Left ventricle myocardium inferior (tissue), 1 donor: ENCODE results near the gene KCTD20. TPM values are rescaled to one million over a fixed set of nuclear protein-coding genes. Genes with fewer than 3 reads are reported as not detected.

ENCODE experiments used
- DNase-seq: peaks from one replicate; pipeline ENCODE4 v3.0.0-alpha.2; 2020
- H3K27ac ChIP-seq: fragments of 200-600 bp; replicated peaks from 2 replicates; pipeline ENCODE4 v1.8.0; 2021
- H3K27me3 ChIP-seq: fragments of 200-600 bp; 2 replicates; pipeline ENCODE4 v1.8.0; 2021; ENCODE audit warnings: low read depth
- H3K36me3 ChIP-seq: fragments of 200-600 bp; 2 replicates; pipeline ENCODE4 v1.8.0; 2021
- H3K4me1 ChIP-seq: fragments of 200-600 bp; 2 replicates; pipeline ENCODE4 v1.8.0; 2021
- H3K4me3 ChIP-seq: fragments of 200-600 bp; 2 replicates; pipeline ENCODE4 v1.8.0; 2021; ENCODE audit warnings: mild to moderate bottlenecking, moderate library complexity
- H3K9me3 ChIP-seq: fragments of 200-600 bp; replicated peaks from 2 replicates; pipeline ENCODE4 v1.8.0; 2021
- CTCF ChIP-seq: fragments of 200-600 bp; IDR thresholded peaks from 2 replicates; pipeline ENCODE4 v1.8.0; 2021; ENCODE audit warnings: antibody characterized with exemption, mild to moderate bottlenecking, borderline replicate concordance
- intact Hi-C: fragments of 100-400 bp; cut with micrococcal nuclease; formaldehyde crosslinking; loops from one replicate; pipeline ENCODE4 v1.11.0; 2022
- total RNA-seq: library from RNA; stranded (reverse); fragmentation: NEBNext Ultra II Directional; extraction: Animal tissue kit (Norgen Biotek cat#: 25700); gene quantifications from one replicate; pipeline ENCODE4 v1.2.1, GENCODE V29; 2021
- donor health status: DM: no; HTN: yes; CAD: no; lungs with severe emphysema.

KCTD20 gene
- total RNA-seq, 1 donor from 2014 or later: 21.3 TPM

- no peaks in the 10 kb centered on the region for H3K4me1 ChIP-seq
- H3K27me3 ChIP-seq: no peaks in the 10 kb centered on the region
- peaks cover 11% of the 10 kb centered on the region for H3K9me3 ChIP-seq
- H3K4me3 ChIP-seq: no peak overlapping the region
- H3K36me3 ChIP-seq: no peaks in the 10 kb centered on the region
- TF ChIP-seq CTCF: no peak
- intact Hi-C loops: no loop called here
- no peak for DNase-seq
- no peak overlapping the region for H3K27ac ChIP-seq
Observed at GRCh38 chr6:36413489-36414480, 29.0 kb upstream of the KCTD20 start.

GRCh38 chr6:36414481-36414880 is 28.3 kb upstream of the KCTD20 start:
- Histone ChIP-seq H3K4me3 (no peak overlapping the region), H3K9me3 (peaks cover 11% of the 10 kb centered on the region), H3K4me1 (no peaks in the 10 kb centered on the region), H3K27me3 (no peaks in the 10 kb centered on the region), H3K27ac (no peak overlapping the region), H3K36me3 (no peaks in the 10 kb centered on the region)
- no peak for TF ChIP-seq CTCF
- no peak for DNase-seq
- intact Hi-C loops: no loop called here

GRCh38 chr6:36418558-36418957 is 24.2 kb upstream of the KCTD20 start:
- Histone ChIP-seq H3K36me3 (no peaks in the 10 kb centered on the region), H3K27ac (no peak overlapping the region), H3K4me3 (no peak overlapping the region), H3K9me3 (peaks cover 5% of the 10 kb centered on the region), H3K27me3 (no peaks in the 10 kb centered on the region), H3K4me1 (peaks cover 10% of the 10 kb centered on the region)
- no peak for TF ChIP-seq CTCF
- intact Hi-C loops: no loop called here
- no peak for DNase-seq

GRCh38 chr6:36419310-36419709 is 23.5 kb upstream of the KCTD20 start:
- Histone ChIP-seq H3K4me1 (peaks cover 15% of the 10 kb centered on the region), H3K27me3 (no peaks in the 10 kb centered on the region), H3K4me3 (no peak overlapping the region), H3K9me3 (no peaks in the 10 kb centered on the region), H3K27ac (no peak overlapping the region), H3K36me3 (no peaks in the 10 kb centered on the region)
- no peak for TF ChIP-seq CTCF
- intact Hi-C loops: no loop called here
- DNase-seq: no peak

- TF ChIP-seq CTCF: no peak
- peak overlapping the region; percentile 78 for H3K27ac ChIP-seq
- no peak for DNase-seq
- H3K27me3 ChIP-seq: no peaks in the 10 kb centered on the region
- H3K9me3 ChIP-seq: no peaks in the 10 kb centered on the region
- H3K4me1 ChIP-seq: peaks cover 15% of the 10 kb centered on the region
- intact Hi-C loops: no loop called here
- H3K4me3 ChIP-seq: peak overlapping the region; percentile 69
- H3K36me3 ChIP-seq: no peaks in the 10 kb centered on the region
Observed at GRCh38 chr6:36422714-36423100, 20.1 kb upstream of the KCTD20 start.
